ENCODE data around the gene PTPN20.

DNA sequence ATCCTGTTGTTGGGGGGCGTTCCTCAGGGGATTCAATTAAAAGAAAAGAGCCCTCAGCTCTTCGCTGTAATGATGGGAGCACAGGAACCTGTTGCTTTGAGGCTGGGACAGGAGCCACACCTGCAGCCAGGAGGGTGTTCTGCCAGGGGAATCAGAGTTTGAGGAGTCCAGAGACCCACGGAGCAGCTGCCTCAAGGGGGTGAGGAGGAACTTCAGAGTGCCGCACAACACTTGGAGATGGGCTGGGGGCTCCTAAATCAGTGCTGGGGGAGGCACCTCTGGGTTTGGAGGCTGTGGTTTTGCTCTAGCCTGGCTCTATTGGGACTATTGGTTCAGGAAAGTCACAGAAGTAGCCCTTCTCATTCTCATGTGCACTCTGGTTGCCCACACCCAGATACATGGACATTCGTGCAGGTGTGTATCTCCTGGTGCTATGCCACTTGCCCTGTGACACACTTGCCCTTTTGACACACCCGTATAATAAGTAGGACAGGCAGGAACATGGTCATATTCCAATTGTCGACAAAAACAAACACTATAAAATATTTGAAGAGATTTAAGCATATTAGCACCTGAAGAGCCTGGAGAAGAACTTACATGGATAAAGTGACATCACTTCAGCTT lies 98.1 kb downstream of the PTPN20 start:
- no peak for TF ChIP-seq POLR2A (IDR thresholded peaks at IDR 0.05)
- TF ChIP-seq, protein P1, sequence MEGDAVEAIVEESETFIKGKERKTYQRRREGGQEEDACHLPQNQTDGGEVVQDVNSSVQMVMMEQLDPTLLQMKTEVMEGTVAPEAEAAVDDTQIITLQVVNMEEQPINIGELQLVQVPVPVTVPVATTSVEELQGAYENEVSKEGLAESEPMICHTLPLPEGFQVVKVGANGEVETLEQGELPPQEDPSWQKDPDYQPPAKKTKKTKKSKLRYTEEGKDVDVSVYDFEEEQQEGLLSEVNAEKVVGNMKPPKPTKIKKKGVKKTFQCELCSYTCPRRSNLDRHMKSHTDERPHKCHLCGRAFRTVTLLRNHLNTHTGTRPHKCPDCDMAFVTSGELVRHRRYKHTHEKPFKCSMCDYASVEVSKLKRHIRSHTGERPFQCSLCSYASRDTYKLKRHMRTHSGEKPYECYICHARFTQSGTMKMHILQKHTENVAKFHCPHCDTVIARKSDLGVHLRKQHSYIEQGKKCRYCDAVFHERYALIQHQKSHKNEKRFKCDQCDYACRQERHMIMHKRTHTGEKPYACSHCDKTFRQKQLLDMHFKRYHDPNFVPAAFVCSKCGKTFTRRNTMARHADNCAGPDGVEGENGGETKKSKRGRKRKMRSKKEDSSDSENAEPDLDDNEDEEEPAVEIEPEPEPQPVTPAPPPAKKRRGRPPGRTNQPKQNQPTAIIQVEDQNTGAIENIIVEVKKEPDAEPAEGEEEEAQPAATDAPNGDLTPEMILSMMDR (IDR thresholded peaks at IDR 0.05) = no peak
